ENCODE results near the gene LETMD1. TPM values are rescaled to one million over a fixed set of nuclear protein-coding genes. Genes with fewer than 3 reads are reported as not detected.
A peak's percentile ranks its signal among the peaks of the same experiment; 100 is the strongest.

LETMD1 gene
- total and polyA plus RNA-seq, 2 of the 13 experiments (the other 11 are each of a cell fraction or from before 2014, with no cell fraction given) = 43.3 to 87.7 TPM

DNA sequence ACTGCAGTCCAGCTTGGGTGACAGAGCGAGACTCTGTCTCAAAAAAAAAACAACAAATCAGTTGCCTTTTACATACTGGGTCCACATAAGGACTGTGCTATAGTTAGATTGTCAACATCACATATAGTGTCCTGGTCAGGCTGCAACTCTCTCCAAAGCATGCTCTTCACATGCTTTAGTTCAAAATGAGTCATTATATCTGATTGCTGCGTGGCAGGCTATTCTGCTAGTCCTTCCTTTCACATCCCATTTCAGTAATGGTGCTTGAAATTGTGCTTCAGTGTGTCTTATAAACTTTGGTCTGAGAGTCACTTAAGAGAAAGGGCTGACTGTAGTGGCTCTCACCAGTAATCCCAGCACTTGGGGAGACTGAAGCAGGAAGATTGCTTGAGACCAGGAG is 6.9 kb downstream of the LETMD1 start (continued):
- TF ChIP-seq, protein P1, sequence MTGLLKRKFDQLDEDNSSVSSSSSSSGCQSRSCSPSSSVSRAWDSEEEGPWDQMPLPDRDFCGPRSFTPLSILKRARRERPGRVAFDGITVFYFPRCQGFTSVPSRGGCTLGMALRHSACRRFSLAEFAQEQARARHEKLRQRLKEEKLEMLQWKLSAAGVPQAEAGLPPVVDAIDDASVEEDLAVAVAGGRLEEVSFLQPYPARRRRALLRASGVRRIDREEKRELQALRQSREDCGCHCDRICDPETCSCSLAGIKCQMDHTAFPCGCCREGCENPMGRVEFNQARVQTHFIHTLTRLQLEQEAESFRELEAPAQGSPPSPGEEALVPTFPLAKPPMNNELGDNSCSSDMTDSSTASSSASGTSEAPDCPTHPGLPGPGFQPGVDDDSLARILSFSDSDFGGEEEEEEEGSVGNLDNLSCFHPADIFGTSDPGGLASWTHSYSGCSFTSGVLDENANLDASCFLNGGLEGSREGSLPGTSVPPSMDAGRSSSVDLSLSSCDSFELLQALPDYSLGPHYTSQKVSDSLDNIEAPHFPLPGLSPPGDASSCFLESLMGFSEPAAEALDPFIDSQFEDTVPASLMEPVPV (CRISPR knock-in tag; IDR thresholded peaks at IDR 0.05) = no peak
- no peak for TF ChIP-seq AKAP8 (CRISPR knock-in tag; IDR thresholded peaks at IDR 0.05)

DNA sequence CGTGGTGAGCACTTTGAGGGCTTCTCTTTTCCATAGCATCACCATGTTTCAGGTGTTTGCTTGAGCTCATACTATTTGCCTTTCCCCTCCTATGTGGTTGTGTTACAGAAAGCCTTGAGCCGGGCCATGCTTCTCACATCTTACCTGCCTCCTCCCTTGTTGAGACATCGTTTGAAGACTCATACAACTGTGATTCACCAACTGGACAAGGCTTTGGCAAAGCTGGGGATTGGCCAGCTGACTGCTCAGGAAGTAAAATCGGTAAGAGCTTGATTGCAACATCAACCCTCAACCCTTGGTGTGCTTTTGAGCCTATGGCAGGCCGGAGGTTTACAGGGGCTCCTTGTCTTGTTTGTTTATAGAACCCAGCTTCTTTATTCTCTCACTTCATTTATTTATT is 8.1 kb downstream of the LETMD1 start:
- CTCF ChIA-PET (ENCODE audit: low intra/inter-chr PET ratio, low total read pairs) = no interaction called here
- WGBS (ENCODE audit: low lambda C conversion rate) = 81% methylated on average over 5 of the region's 5 CpGs
- no peak for DNase-seq (ENCODE audit: low spot score)
- no peak overlapping the region for H3K9ac ChIP-seq (ENCODE audit: insufficient read depth, low read depth, low read length)
- 0 out of 2 replicates have a peak, but pooled peaks have one; percentile 45 for TF ChIP-seq CEBPB (IDR thresholded peaks at IDR 0.05; ENCODE audit: borderline replicate concordance, low read depth, low read length)
- no peak for TF ChIP-seq ARID2 (CRISPR knock-in tag; IDR thresholded peaks at IDR 0.05; ENCODE audit: borderline replicate concordance)
- POLR2A ChIA-PET = interaction anchor here (1.9 kb wide), 1 partner anchor 30 kb away, joined by 6 read pairs; the partner anchor contains the start of gene SLC11A2
- in situ Hi-C loops (cut with HindIII; ENCODE audit: extremely low pct_ligation_motif_present, low pct_unique_long_range_greater_than_20kb) (no loop called here), intact Hi-C loops (cut with micrococcal nuclease; ENCODE audit: unreplicated experiment) (no loop called here)
- H3K79me2 ChIP-seq (ENCODE audit: insufficient read depth, low read length) = no peaks in the 10 kb centered on the region
- ATAC-seq = no peak
- BruUV-seq (replicated peaks) = no TSS peak
- FAIRE-seq = no peak
- no peaks in the 10 kb centered on the region for H3K4me1 ChIP-seq (ENCODE audit: insufficient read depth, low read length)
- H3K4me3 ChIP-seq (replicated peaks in 1 of 3; ENCODE audit: insufficient read depth in 1 of 3, low read depth in 2 of 3, low read length in 3 of 3) = no peak overlapping the region
- H3K36me3 ChIP-seq (replicated peaks in 1 of 2; ENCODE audit: control insufficient read depth in 1 of 2, insufficient read depth in 2 of 2, low read length in 2 of 2) = peaks cover 19 to 62% of the 10 kb centered on the region in 2 experiments
- H4K20me1 ChIP-seq (ENCODE audit: insufficient read depth, low read length) = no peaks in the 10 kb centered on the region
- H3K4me2 ChIP-seq (ENCODE audit: low read depth, low read length) = no peak overlapping the region
- H3K27me3 ChIP-seq (ENCODE audit: control insufficient read depth in 1 of 2, insufficient read depth in 2 of 2, low read length in 2 of 2) = no peaks in the 10 kb centered on the region
- no peak overlapping the region for H2AFZ ChIP-seq (ENCODE audit: low read length)
- H3K27ac ChIP-seq (ENCODE audit: extremely low read length, insufficient read depth, low read length) = no peak overlapping the region
- H3K9me3 ChIP-seq (ENCODE audit: low read length) = no peaks in the 10 kb centered on the region

DNA sequence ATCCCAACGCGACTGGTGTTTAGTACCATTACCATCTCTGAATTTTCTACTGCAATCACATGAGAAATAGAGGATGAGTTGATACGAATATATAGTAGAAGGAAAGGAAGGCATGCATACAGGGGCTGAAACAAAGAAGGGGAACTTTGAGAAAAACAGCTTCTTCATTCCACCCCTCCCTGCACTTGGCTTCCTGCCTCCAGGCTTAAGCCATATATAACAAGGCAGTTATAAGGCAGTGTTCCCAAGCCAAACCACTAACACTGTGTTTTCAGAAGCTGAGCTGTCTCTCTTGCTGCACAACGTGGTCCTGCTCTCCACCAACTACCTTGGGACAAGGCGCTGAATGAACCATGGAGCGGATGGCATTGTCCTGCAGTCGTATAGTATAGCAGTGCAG is 11.0 kb downstream of the LETMD1 start:
- in situ Hi-C loops (cut with HindIII; ENCODE audit: extremely low pct_ligation_motif_present, low pct_unique_long_range_greater_than_20kb) = no loop called here
- intact Hi-C loops (cut with micrococcal nuclease; ENCODE audit: unreplicated experiment) = no loop called here
- H3K79me2 ChIP-seq (ENCODE audit: insufficient read depth, low read length) = no peaks in the 10 kb centered on the region
- no peak overlapping the region for H3K27ac ChIP-seq (ENCODE audit: extremely low read length, insufficient read depth, low read length)
- FAIRE-seq (no peak), ATAC-seq (no peak), DNase-seq (ENCODE audit: low spot score) (no peak)
- H3K9me3 ChIP-seq (ENCODE audit: low read length) = no peaks in the 10 kb centered on the region
- no peak overlapping the region for H3K4me3 ChIP-seq (replicated peaks in 1 of 3; ENCODE audit: insufficient read depth in 1 of 3, low read depth in 2 of 3, low read length in 3 of 3)
- no TSS peak for BruUV-seq (replicated peaks)
- no peaks in the 10 kb centered on the region for H4K20me1 ChIP-seq (ENCODE audit: insufficient read depth, low read length)
- ChIA-PET POLR2A (interaction anchor here (1.0 kb wide), 1 partner anchor 24 kb away, joined by 3 read pairs; the partner anchor contains the start of gene CSRNP2), CTCF (ENCODE audit: low intra/inter-chr PET ratio, low total read pairs) (no interaction called here)
- no peaks in the 10 kb centered on the region for H3K27me3 ChIP-seq (ENCODE audit: control insufficient read depth in 1 of 2, insufficient read depth in 2 of 2, low read length in 2 of 2)
- peaks cover 21 to 53% of the 10 kb centered on the region in 2 experiments for H3K36me3 ChIP-seq (replicated peaks in 1 of 2; ENCODE audit: control insufficient read depth in 1 of 2, insufficient read depth in 2 of 2, low read length in 2 of 2)
- WGBS (ENCODE audit: low lambda C conversion rate) = 96% methylated on average over 6 of the region's 7 CpGs
- no peak overlapping the region for H3K4me2 ChIP-seq (ENCODE audit: low read depth, low read length)
- TF ChIP-seq HOXA5 (CRISPR knock-in tag; IDR thresholded peaks at IDR 0.05) (no peak), MAFK (conservative IDR thresholded peaks at IDR 0.05 in 1 of 2, IDR thresholded peaks at IDR 0.05 in 1 of 2; ENCODE audit: low read length in 2 of 2) (no peak), CC2D1A (CRISPR knock-in tag; IDR thresholded peaks at IDR 0.05) (no peak), MED13 (CRISPR knock-in tag; IDR thresholded peaks at IDR 0.05) (no peak)
- TF ChIP-seq, protein P2, sequence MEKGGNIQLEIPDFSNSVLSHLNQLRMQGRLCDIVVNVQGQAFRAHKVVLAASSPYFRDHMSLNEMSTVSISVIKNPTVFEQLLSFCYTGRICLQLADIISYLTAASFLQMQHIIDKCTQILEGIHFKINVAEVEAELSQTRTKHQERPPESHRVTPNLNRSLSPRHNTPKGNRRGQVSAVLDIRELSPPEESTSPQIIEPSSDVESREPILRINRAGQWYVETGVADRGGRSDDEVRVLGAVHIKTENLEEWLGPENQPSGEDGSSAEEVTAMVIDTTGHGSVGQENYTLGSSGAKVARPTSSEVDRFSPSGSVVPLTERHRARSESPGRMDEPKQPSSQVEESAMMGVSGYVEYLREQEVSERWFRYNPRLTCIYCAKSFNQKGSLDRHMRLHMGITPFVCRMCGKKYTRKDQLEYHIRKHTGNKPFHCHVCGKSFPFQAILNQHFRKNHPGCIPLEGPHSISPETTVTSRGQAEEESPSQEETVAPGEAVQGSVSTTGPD (CRISPR knock-in tag; IDR thresholded peaks at IDR 0.05) = no peak
- TF ChIP-seq, protein P3, sequence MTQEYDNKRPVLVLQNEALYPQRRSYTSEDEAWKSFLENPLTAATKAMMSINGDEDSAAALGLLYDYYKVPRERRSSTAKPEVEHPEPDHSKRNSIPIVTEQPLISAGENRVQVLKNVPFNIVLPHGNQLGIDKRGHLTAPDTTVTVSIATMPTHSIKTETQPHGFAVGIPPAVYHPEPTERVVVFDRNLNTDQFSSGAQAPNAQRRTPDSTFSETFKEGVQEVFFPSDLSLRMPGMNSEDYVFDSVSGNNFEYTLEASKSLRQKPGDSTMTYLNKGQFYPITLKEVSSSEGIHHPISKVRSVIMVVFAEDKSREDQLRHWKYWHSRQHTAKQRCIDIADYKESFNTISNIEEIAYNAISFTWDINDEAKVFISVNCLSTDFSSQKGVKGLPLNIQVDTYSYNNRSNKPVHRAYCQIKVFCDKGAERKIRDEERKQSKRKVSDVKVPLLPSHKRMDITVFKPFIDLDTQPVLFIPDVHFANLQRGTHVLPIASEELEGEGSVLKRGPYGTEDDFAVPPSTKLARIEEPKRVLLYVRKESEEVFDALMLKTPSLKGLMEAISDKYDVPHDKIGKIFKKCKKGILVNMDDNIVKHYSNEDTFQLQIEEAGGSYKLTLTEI (CRISPR knock-in tag; conservative IDR thresholded peaks at IDR 0.05) = no peak
- no peak overlapping the region for H2AFZ ChIP-seq (ENCODE audit: low read length)
- no peak overlapping the region for H3K9ac ChIP-seq (ENCODE audit: insufficient read depth, low read depth, low read length)
- peaks cover 16% of the 10 kb centered on the region for H3K4me1 ChIP-seq (ENCODE audit: insufficient read depth, low read length)
